ENCODE measurements around the gene RNF225. TPM values are rescaled to one million over a fixed set of nuclear protein-coding genes. Genes with fewer than 3 reads are reported as not detected.

Gene RNF225
- total and polyA plus RNA-seq, 10 of the 15 experiments (the other 5 are each of a cell fraction or from before 2014, with no cell fraction given), result 0.27 to 0.28 TPM; not detected in 8

DNA sequence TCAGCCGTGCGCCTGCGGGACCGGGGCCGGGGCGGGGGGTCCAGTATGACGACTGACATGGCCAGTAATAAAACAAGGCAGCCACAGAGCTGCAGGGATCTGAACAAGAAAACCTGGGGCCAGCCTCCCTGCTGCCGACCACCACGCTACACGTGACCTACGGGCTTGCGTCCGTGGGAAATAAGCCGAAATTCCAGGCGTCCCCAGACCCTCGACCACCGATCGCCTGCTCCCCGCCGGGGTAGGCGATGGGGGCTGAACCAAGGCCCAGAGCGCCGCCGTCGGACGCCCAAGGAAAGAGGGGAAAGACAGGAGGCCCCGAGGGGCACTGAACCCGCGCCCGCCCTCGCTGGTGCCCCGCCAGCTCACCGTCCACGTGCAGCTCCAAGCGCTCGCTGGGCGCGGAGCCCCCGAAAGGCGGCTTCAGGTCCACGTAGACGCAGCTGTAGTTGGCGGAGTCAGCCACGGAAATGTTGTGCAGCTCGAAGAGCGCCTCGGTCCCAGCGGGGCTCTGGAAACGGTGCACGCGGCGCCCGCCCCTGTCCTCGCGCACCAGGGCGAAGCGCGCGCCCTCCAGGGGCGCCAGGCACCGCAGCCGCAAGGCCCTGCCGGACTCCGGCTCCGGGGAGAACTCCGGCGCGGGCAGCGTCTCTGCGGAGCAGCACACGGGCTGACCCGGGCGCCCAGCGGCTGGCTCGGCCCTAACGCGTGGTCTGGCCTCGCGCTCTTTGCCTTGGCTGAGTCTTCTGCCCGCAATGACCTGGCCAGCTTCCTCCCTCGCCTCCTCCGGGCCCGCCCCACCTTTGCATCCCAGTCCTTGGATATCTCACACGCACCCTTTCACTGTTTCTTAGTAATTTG is 45.2 kb upstream of the RNF225 start:
- no peak overlapping the region for H3K27ac ChIP-seq (ENCODE audit: control insufficient read depth, insufficient read depth)
- TF ChIP-seq BHLHE40 (IDR thresholded peaks at IDR 0.05; ENCODE audit: borderline replicate concordance in 1 of 2, low read depth in 2 of 2, low read length in 1 of 2) (peak in 1 of 2 experiments; percentile 29; a peak in 1 of 4 replicates), SMAD5 (IDR thresholded peaks at IDR 0.05; ENCODE audit: low read depth) (no peak), IKZF1 (conservative IDR thresholded peaks at IDR 0.05) (peak; percentile 12; the same call in 1 of the 2 replicates)
- TF ChIP-seq, protein P1, sequence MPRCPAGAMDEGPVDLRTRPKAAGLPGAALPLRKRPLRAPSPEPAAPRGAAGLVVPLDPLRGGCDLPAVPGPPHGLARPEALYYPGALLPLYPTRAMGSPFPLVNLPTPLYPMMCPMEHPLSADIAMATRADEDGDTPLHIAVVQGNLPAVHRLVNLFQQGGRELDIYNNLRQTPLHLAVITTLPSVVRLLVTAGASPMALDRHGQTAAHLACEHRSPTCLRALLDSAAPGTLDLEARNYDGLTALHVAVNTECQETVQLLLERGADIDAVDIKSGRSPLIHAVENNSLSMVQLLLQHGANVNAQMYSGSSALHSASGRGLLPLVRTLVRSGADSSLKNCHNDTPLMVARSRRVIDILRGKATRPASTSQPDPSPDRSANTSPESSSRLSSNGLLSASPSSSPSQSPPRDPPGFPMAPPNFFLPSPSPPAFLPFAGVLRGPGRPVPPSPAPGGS (IDR thresholded peaks at IDR 0.05; ENCODE audit: borderline replicate concordance, insufficient read depth, low read depth, low read length, poor library complexity, severe bottlenecking), result no peak
- SMC1A ChIA-PET (ENCODE audit: uncharacterized antibody, unreplicated experiment), result no interaction called here
- H3K9me3 ChIP-seq (replicated peaks; ENCODE audit: control insufficient read depth, insufficient read depth, low read length), result no peaks in the 10 kb centered on the region
- no peaks in the 10 kb centered on the region for H3K36me3 ChIP-seq (ENCODE audit: control insufficient read depth in 2 of 2, insufficient read depth in 2 of 2, low read length in 1 of 2)
- no peak for FAIRE-seq
- POLR2A ChIA-PET, result interaction anchor here (1.6 kb wide), 1 partner anchor 13 kb away, joined by 9 read pairs; the partner anchor contains the start of gene ZNF497
- RAD21 ChIA-PET (ENCODE audit: unreplicated experiment), result interaction anchor here (3.6 kb wide), 1 partner anchor 12 kb away, joined by 18 read pairs; the partner anchor contains the start of gene ZNF497
- H3K4me3 ChIP-seq, result no peak overlapping the region
- H3K4me2 ChIP-seq (ENCODE audit: control insufficient read depth, insufficient read depth), result peak overlapping the region; percentile 13; the same call in 1 of the 2 replicates
- H3K4me1 ChIP-seq (ENCODE audit: control insufficient read depth, insufficient read depth, low read length), result 0 out of 2 replicates have a peak, but pooled peaks cover 3% of the 10 kb centered on the region
- no TSS peak for BruUV-seq (replicated peaks)
- H3K27me3 ChIP-seq (replicated peaks in 1 of 2; ENCODE audit: control insufficient read depth in 2 of 2, insufficient read depth in 2 of 2, low read length in 1 of 2), result no peaks in the 10 kb centered on the region
- WGBS (ENCODE audit: insufficient coverage, insufficient replicate concordance, low lambda C conversion rate, missing lambda C conversion rate), result 78% methylated on average over 64 of the region's 84 CpGs
- H3K79me2 ChIP-seq (ENCODE audit: control insufficient read depth, insufficient read depth, low read length), result no peaks in the 10 kb centered on the region; the same call in 1 of the 2 replicates
- no peak for ATAC-seq
- DNase-seq (ENCODE audit: low read depth, low spot score), result no peak
- no peak overlapping the region; the same call in 1 of the 2 replicates for H3K9ac ChIP-seq (ENCODE audit: control insufficient read depth, insufficient read depth, low read length)
- no peak overlapping the region for H2AFZ ChIP-seq (ENCODE audit: control insufficient read depth, low read depth, low read length)
- CTCF ChIA-PET, result no interaction called here
- in situ Hi-C loops (cut with MboI) (no loop called here), intact Hi-C loops (cut with micrococcal nuclease; ENCODE audit: unreplicated experiment) (no loop called here)
- no peaks in the 10 kb centered on the region for H4K20me1 ChIP-seq (ENCODE audit: control insufficient read depth, insufficient read depth)
